Measurements from ENCODE around the gene ENSA. TPM values are rescaled to one million over a fixed set of nuclear protein-coding genes. Genes with fewer than 3 reads are reported as not detected.
"Not testable (repeated sequence)": the region's sequence is repeated elsewhere in the genome, so short reads cannot be mapped to it uniquely, and the experiment has no call there.

The ENSA gene
- total RNA-seq, 4 donors from 2014 or later: 122 to 224 (median 130) TPM

- Histone ChIP-seq H3K4me1 (no peaks in the 10 kb centered on the region), H3K27me3 (no peaks in the 10 kb centered on the region), H3K9me3 (no peaks in the 10 kb centered on the region), H3K36me3 (no peaks in the 10 kb centered on the region), H3K4me3 (no peak overlapping the region), H3K27ac (no peak overlapping the region)
- TF ChIP-seq POLR2A (IDR thresholded peaks at IDR 0.05) (no peak), CTCF (IDR thresholded peaks at IDR 0.05) (no peak)
- intact Hi-C loops (cut with DNase I; ENCODE audit: low total_unique reads): no loop called here
- DNase-seq: no peak
Observed at GRCh38 chr1:150601540-150601939, 27.9 kb downstream of the ENSA start.

GRCh38 chr1:150598346-150598745 is 31.1 kb downstream of the ENSA start:
- H3K9me3 ChIP-seq: not testable (repeated sequence)

GRCh38 chr1:150596976-150597375 is 32.4 kb downstream of the ENSA start:
- H3K9me3 ChIP-seq: no peaks in the 10 kb centered on the region
- no peak overlapping the region for H3K4me3 ChIP-seq
- intact Hi-C loops (cut with DNase I; ENCODE audit: low total_unique reads): no loop called here
- no peak for TF ChIP-seq POLR2A (IDR thresholded peaks at IDR 0.05)
- TF ChIP-seq CTCF (IDR thresholded peaks at IDR 0.05): no peak
- H3K27me3 ChIP-seq: no peaks in the 10 kb centered on the region
- H3K4me1 ChIP-seq: no peaks in the 10 kb centered on the region
- H3K36me3 ChIP-seq: no peaks in the 10 kb centered on the region
- no peak for DNase-seq
- H3K27ac ChIP-seq: no peak overlapping the region

More at GRCh38 chr1:150598346-150598745, 31.1 kb downstream of the ENSA start:
- DNase-seq; H3K36me3 ChIP-seq; H3K4me3 ChIP-seq; H3K27ac ChIP-seq; intact Hi-C loops (cut with DNase I; ENCODE audit: low total_unique reads); H3K4me1 ChIP-seq; H3K27me3 ChIP-seq: not testable (repeated sequence)

- no peaks in the 10 kb centered on the region for H3K36me3 ChIP-seq
- no peak overlapping the region for H3K4me3 ChIP-seq
- H3K27me3 ChIP-seq: no peaks in the 10 kb centered on the region
- no peak overlapping the region for H3K27ac ChIP-seq
- DNase-seq: no peak
- H3K4me1 ChIP-seq: no peaks in the 10 kb centered on the region
- intact Hi-C loops (cut with DNase I; ENCODE audit: low total_unique reads): no loop called here
- no peaks in the 10 kb centered on the region for H3K9me3 ChIP-seq
- TF ChIP-seq CTCF (IDR thresholded peaks at IDR 0.05): no peak
Observed at GRCh38 chr1:150596095-150596892, 33.1 kb downstream of the ENSA start.

GRCh38 chr1:150582371-150582770 is 47.0 kb downstream of the ENSA start:
- peaks cover 0 to 5% of the 10 kb centered on the region in 2 donors for H3K4me1 ChIP-seq
- DNase-seq: no peak
- H3K27me3 ChIP-seq: no peaks in the 10 kb centered on the region
- intact Hi-C loops (cut with DNase I; ENCODE audit: low total_unique reads): no loop called here
- no peaks in the 10 kb centered on the region for H3K9me3 ChIP-seq
- no peak overlapping the region for H3K27ac ChIP-seq
- H3K36me3 ChIP-seq: no peaks in the 10 kb centered on the region
- no peak for TF ChIP-seq POLR2A (IDR thresholded peaks at IDR 0.05)
- TF ChIP-seq CTCF (IDR thresholded peaks at IDR 0.05): no peak
- no peak overlapping the region for H3K4me3 ChIP-seq

GRCh38 chr1:150581962-150582361 is 47.5 kb downstream of the ENSA start:
- H3K36me3 ChIP-seq; H3K9me3 ChIP-seq; DNase-seq; intact Hi-C loops (cut with DNase I; ENCODE audit: low total_unique reads); H3K4me1 ChIP-seq; H3K27me3 ChIP-seq; H3K4me3 ChIP-seq; H3K27ac ChIP-seq: not testable (repeated sequence)

- H3K4me1 ChIP-seq; H3K4me3 ChIP-seq; H3K27me3 ChIP-seq; H3K27ac ChIP-seq; DNase-seq; H3K9me3 ChIP-seq; intact Hi-C loops (cut with DNase I; ENCODE audit: low total_unique reads); H3K36me3 ChIP-seq: not testable (repeated sequence)
Observed at GRCh38 chr1:150581437-150581836, 48.0 kb downstream of the ENSA start.

GRCh38 chr1:150580966-150581365 is 48.4 kb downstream of the ENSA start:
- H3K27me3 ChIP-seq; H3K36me3 ChIP-seq; DNase-seq; H3K9me3 ChIP-seq; H3K27ac ChIP-seq; intact Hi-C loops (cut with DNase I; ENCODE audit: low total_unique reads); H3K4me1 ChIP-seq; H3K4me3 ChIP-seq: not testable (repeated sequence)
